ELF-1 (cell line): ENCODE measurements around the gene TAMM41.
"Not testable (repeated sequence)": the region's sequence is repeated elsewhere in the genome, so short reads cannot be mapped to it uniquely, and the experiment has no call there.

Experiments used
- DNase-seq: peaks from one replicate; pipeline ENCODE4 v3.0.0-alpha.2; 2016; ENCODE audit warnings: low read depth, low spot score

TAMM41 gene

DNA sequence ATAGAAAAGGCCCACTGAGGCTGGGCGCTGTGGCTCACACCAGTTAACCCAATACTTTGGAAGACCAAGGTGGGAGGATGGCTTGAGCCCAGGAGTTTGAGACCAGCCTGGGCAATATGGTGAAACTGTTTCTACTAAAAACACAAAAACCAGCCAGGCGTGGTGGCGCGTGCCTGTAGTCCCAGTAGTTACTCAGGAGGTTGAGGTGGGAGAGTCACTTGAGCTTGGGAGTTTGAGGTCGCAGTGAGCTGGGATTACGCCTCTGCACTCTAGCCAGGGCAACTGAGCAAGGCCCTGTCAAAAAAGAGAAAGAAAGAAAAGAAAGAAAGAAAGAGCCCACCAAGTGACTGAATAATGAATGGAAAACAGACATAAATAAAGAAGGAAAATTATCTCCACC lies 32.0 kb downstream of the TAMM41 start:
- DNase-seq: no peak

GRCh38 chr3:11810276-11810675 lies 36.4 kb downstream of the TAMM41 start:
- DNase-seq: no peak

DNA sequence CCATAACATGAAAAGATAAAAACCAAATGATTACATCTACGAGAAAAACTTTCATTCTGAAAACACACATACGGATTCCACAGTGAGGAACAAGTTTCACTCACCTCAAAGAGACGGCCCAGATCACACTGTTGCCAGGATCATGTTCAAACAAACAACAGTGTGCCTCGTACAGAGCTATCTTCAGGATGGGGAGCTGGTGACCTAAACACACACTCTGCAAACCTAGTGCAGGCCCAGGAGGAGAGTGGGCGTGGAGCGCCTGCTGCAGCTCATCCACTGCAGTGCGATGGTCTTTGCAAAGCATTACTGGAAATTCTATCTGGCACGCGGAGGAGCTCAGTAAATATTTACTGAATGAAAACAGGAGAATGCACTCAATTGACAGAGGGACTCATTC lies 38.5 kb downstream of the TAMM41 start:
- no peak for DNase-seq

- DNase-seq: no peak
These were observed 39.0 kb downstream of the TAMM41 start for GRCh38 chr3:11807686-11808085.

GRCh38 chr3:11805716-11806115 lies 41.0 kb downstream of the TAMM41 start:
- no peak for DNase-seq

DNA sequence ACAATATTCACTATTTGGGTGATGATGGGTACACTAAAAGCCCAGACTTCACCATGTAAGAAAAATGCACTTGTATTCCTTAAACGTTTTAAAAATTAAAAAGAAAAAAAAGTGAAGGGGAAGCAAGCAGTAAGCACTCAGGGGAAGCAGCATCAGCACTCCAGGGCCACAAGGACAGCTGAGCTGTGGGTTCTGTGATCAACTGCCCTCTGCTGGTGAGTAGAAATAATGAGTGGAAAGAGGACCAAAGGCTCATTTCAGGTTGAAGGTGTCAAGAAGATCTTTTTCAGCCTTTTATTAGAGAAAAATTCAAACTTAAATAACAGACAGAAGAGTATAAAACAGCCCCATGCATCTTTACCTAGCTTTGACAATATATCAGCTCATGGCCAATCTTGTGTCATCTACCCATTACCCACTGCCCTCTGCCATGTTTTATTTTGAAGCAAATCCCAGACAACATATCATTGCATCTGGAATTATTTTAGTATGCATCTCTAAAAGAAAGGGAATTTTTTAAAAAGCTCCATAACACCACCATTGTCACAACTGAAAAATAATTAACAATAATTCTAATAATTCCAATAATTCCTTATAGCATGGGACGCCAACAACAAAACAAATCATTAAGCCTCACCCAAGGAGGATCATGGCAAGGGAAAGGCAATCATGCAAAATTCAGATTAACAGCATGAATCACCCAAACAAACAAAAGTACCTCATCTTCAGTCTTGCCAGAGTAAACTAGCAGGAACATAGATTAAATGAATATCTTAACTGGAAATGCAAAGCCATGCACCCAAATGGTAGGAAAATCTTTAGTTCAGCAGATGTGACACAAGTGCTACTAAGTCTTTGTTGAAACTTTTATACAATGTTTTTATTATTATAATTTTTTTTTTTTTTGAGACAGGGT lies 42.5 kb downstream of the TAMM41 start:
- peak; percentile 59 for DNase-seq

GRCh38 chr3:11799791-11800190 lies 46.9 kb downstream of the TAMM41 start:
- DNase-seq: no peak

GRCh38 chr3:11794927-11795326 lies 51.8 kb downstream of the TAMM41 start:
- no peak for DNase-seq

- no peak for DNase-seq
These were observed 55.1 kb downstream of the TAMM41 start for GRCh38 chr3:11791339-11792200.

DNA sequence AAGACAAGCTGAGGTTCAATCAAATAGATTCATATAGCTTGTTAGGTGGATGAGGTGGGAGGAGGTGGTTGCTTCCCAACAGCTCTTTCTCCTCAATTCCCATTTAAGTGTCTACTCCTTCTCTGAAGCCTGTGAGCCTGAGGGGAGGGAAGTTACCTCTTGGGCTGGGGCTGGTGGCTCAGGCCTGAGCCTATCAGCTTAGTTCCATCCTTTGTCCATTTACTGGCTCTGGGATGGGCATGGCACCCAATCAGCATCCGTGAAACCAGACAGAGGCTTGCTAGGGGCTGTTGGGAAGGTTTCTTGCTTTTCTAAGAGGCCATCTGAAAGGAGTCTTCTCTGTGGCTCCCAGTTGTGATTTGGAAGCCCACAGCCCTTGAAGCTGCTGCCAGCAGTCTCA lies 57.3 kb downstream of the TAMM41 start:
- no peak for DNase-seq

DNA sequence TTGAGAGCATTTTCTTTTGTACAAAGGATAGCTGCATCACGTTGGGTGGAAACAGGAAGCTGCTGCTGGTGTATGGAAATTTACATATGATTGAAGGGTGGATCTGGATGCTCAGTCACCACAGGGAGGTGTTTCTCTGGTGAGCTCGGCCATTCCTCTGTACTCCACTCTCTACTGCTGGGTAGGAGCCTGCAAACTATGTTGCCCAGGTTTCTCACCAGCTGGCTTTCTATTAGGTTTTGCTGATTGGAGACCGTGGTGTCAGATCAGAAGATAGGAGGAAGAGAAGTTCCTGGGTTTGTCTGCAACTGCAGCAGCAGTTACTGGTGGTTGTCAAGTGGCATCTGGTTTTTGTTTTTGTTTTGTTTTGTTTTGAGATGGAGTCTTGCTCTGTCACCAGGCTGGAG lies 61.7 kb downstream of the TAMM41 start:
- peak; percentile 39 for DNase-seq

GRCh38 chr3:11780341-11780740 lies 66.3 kb downstream of the TAMM41 start:
- DNase-seq: no peak

DNA sequence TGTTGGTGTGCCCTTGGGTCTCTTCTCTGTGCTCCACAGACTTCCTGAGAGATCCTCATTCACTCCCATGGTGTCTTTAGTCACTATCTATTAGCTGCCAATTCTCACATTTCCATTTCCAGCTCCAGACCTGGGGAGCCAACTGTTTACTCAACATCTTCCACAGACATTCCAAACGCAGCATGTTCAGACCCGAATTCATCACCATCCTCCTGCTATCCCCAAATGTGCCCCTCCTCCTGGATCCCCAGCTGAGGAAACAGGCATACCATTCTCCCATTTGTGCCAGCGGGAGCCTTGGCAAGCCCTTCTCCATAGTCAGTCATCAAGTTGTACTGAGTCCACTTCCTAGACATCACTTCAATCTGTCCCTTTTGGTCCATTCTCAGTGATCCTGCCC lies 67.1 kb downstream of the TAMM41 start:
- no peak for DNase-seq

- DNase-seq: no peak
These were observed 68.4 kb downstream of the TAMM41 start for GRCh38 chr3:11778248-11778647.

- no peak for DNase-seq
These were observed 70.3 kb downstream of the TAMM41 start for GRCh38 chr3:11776346-11776745.

DNA sequence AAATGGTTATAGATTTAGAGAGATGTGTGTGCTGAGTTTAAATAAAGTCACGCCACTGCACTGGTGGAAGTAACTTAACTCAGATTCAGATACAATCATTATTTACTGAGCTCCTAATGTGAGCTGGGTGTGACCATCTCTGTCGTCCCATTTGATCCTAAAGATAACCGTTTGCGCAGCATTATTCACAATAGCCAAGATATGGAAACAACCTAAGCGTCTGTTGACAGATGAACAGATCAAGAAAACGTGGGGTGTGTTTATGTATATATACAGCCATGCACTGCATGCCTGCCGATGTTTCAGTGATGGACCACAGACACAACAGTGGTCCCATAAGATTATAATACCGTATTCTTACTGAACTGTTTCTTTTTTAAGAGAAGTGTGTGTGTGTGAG lies 71.2 kb downstream of the TAMM41 start:
- DNase-seq: no peak

DNA sequence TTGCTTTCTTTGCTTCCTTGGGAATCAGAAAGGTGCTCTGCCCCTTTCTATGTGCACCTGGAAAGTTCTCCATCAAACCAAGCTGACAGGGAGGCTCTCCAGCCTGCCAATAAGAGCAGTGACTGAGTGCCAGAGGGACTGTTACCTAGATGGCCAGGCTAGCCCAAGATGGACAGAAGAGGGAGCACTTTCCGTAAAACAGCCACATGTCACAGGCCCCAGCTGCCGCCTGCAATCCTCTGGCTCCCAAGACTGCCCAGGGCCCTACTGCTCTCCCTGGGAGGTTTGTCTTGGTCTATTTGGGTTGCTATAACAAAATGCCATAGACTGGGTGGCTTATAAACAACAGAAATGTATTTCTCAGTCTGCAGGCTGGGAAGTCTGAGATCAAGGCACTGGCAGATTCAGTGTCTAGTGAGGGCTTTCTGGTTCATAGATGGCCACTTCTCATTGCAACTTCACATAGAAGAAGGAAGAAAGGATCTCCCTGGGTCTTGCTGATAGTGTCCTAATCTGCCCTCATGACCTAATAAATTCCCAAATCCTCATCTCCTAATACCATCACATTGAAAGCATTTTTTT lies 72.3 kb downstream of the TAMM41 start:
- peak; percentile 89 for DNase-seq

GRCh38 chr3:11771931-11772330 lies 74.8 kb downstream of the TAMM41 start:
- DNase-seq: not testable (repeated sequence)

DNA sequence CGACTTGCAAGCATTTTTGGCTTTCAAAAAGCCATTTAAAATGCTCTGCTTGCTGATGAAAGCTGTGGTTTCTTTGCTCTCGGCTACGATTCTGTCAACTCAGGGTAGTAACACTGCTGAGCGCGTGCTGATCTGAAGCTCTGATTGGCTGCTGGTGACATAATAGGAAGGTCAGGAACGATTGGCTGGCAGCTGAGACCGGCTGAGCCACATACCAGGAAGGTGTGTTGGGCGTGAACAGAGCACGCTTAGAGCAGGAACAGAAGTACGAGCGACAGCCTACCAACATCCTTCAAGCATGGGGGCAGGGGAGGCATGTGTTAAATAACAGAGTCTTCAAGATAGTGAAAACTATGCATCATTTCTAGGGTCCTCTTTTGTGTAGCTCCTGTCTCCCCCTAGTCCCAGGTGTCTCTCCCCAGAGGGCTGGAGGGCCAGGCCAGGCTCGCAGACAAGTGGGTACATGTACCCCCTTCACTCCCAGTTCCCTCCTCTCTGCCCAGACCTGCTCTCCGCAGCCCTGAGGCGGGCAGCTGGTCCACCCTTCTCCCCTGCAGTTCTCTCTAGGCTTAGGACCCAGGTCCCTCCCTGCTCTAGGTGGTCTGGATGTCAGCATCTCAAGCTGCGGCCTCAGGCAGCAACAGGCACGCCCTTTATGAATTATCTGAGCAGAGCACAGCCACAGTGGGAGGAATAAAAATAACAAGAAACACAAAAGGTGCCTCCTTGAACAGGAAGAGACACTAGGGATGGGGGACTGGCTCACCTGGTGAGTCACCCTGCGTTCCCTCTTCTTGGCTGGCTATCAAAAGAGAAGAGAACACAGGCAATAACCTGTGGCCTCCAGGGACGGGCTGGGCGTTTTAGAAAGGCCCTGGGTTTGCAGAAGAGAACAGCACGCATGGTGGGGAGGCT lies 76.0 kb downstream of the TAMM41 start:
- DNase-seq: peak; percentile 96

- DNase-seq: no peak
These were observed 76.8 kb downstream of the TAMM41 start for GRCh38 chr3:11769704-11770476.
